ENCODE measurements around the gene ACER1. TPM values are rescaled to one million over a fixed set of nuclear protein-coding genes. Genes with fewer than 3 reads are reported as not detected.

The ACER1 gene
- total and polyA plus RNA-seq, 4 experiments from 2014 or later = 0.67 to 1.3 (median 0.99) TPM

GRCh38 chr19:6272913-6273600, 60.4 kb downstream of the ACER1 start:
- peaks cover 7% of the 10 kb centered on the region for H3K36me3 ChIP-seq (ENCODE audit: insufficient read depth, low read length)
- CTCF ChIA-PET (ENCODE audit: partially characterized antibody) = no interaction called here
- Mint-ChIP-seq H3K9me3 (peaks cover 0 to 3% (median 0%) of the 10 kb centered on the region in 8 donors), H3K36me3 (peaks cover 14 to 38% of the 10 kb centered on the region in 2 donors), H3K4me3 (no peak overlapping the region), H3K4me1 (peaks cover 29 to 83% (median 46%) of the 10 kb centered on the region in 4 donors), H3K27ac (peak overlapping the region in 2 of 7 donors; percentile 47 to 59), H3K27me3 (no peaks in the 10 kb centered on the region)
- no peaks in the 10 kb centered on the region for H3K9me3 ChIP-seq (ENCODE audit: control insufficient read depth in 1 of 2, low read length in 2 of 2)
- no peak for DNase-seq
- H3K4me1 ChIP-seq (ENCODE audit: insufficient read depth, low read length) = peaks cover 34% of the 10 kb centered on the region
- intact Hi-C loops (cut with micrococcal nuclease) = no loop called here
- no peak overlapping the region for H3K4me3 ChIP-seq (ENCODE audit: low read length in 2 of 2)
- POLR2A ChIA-PET (ENCODE audit: partially characterized antibody) = no interaction called here
- H3K27me3 ChIP-seq (ENCODE audit: insufficient read depth, low read length) = no peaks in the 10 kb centered on the region
- H3K27ac ChIP-seq (ENCODE audit: low read depth, low read length) = no peak overlapping the region

DNA sequence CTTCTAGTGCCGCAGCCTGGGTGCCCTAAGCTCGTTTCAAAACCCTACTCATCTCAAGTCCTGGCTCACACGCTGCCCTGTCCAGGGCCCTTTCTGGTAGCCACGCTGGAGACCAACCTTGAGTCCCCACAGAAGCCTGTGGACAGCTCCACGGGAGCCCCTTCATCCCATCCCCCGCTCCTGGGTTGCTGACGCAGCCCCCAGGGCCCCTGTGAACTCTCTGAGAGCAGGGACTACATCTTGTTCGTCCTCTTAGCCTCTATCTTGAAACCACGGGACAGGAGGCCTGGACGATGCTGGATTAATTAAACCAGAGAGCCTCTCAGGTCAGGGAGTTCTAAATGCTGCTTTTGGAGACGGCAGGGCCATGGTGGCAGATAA, 61.0 kb downstream of the ACER1 start:
- DNase-seq = no peak
- peaks cover 19 to 44% of the 10 kb centered on the region in 2 donors for H3K36me3 Mint-ChIP-seq
- POLR2A ChIA-PET (ENCODE audit: partially characterized antibody) = no interaction called here
- peaks cover 22 to 78% (median 42%) of the 10 kb centered on the region in 4 donors for H3K4me1 Mint-ChIP-seq
- Histone ChIP-seq H3K27ac (ENCODE audit: low read depth, low read length) (no peak overlapping the region), H3K9me3 (ENCODE audit: control insufficient read depth in 1 of 2, low read length in 2 of 2) (no peaks in the 10 kb centered on the region), H3K4me1 (ENCODE audit: insufficient read depth, low read length) (peaks cover 28% of the 10 kb centered on the region), H3K27me3 (ENCODE audit: insufficient read depth, low read length) (no peaks in the 10 kb centered on the region), H3K4me3 (ENCODE audit: low read length in 2 of 2) (no peak overlapping the region), H3K36me3 (ENCODE audit: insufficient read depth, low read length) (peaks cover 13% of the 10 kb centered on the region)
- no peaks in the 10 kb centered on the region for H3K27me3 Mint-ChIP-seq
- H3K9me3 Mint-ChIP-seq = peaks cover 0 to 3% (median 0%) of the 10 kb centered on the region in 8 donors
- H3K27ac Mint-ChIP-seq = peak overlapping the region in 2 of 7 donors; percentile 12 to 70
- no peak overlapping the region for H3K4me3 Mint-ChIP-seq
- CTCF ChIA-PET (ENCODE audit: partially characterized antibody) = no interaction called here
- intact Hi-C loops (cut with micrococcal nuclease) = no loop called here

DNA sequence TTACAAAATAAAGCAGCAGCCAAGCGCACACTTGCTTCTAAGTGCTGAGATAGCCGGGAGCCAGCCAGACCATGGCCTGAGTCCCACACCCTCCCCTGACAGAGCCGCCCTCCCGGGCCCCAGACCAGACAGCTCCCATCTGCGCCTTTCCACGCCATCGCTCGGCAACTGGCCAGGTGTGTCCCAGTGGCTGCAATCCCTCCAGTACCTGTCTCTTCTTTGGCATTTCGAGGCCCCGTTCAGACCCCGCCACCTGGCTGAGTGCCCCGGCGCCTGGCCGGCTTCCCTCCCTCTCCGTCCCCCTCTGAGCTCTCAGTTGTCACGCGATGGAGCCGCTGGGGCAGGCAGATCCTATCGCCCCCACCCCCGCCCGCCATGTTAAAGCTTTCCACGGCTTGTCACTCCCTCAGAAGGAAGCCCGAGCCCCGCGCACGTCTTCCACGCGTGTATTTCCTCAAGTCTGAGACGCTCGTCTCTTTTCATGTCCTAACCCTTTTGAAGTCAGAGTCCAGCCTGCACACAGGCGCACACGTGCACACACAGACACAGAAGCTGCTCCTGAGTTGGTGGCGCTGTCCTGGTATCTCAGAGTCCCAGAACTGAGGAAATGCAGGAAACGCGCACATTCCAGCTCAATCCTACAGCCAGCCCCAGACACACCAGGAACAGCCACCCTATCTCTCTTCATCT, 61.5 kb downstream of the ACER1 start:
- H3K4me3 ChIP-seq (ENCODE audit: low read length in 2 of 2) = no peak overlapping the region
- no peaks in the 10 kb centered on the region for H3K27me3 ChIP-seq (ENCODE audit: insufficient read depth, low read length)
- peaks cover 15% of the 10 kb centered on the region for H3K36me3 ChIP-seq (ENCODE audit: insufficient read depth, low read length)
- Mint-ChIP-seq H3K4me1 (peaks cover 19 to 73% (median 38%) of the 10 kb centered on the region in 4 donors), H3K27ac (peak overlapping the region in 3 of 7 donors; percentile 12 to 70 (median 48)), H3K36me3 (peaks cover 21 to 46% of the 10 kb centered on the region in 2 donors), H3K9me3 (peaks cover 0 to 3% (median 0%) of the 10 kb centered on the region in 8 donors), H3K27me3 (no peaks in the 10 kb centered on the region), H3K4me3 (no peak overlapping the region)
- intact Hi-C loops (cut with micrococcal nuclease) = no loop called here
- ChIA-PET POLR2A (ENCODE audit: partially characterized antibody) (no interaction called here), CTCF (ENCODE audit: partially characterized antibody) (interaction anchor here (0.9 kb wide), 1 partner anchor 12 kb away, joined by 3 read pairs; no protein-coding TSS in a partner anchor)
- H3K27ac ChIP-seq (ENCODE audit: low read depth, low read length) = no peak overlapping the region
- H3K9me3 ChIP-seq (ENCODE audit: control insufficient read depth in 1 of 2, low read length in 2 of 2) = no peaks in the 10 kb centered on the region
- H3K4me1 ChIP-seq (ENCODE audit: insufficient read depth, low read length) = peaks cover 23% of the 10 kb centered on the region
- DNase-seq = no peak

DNA sequence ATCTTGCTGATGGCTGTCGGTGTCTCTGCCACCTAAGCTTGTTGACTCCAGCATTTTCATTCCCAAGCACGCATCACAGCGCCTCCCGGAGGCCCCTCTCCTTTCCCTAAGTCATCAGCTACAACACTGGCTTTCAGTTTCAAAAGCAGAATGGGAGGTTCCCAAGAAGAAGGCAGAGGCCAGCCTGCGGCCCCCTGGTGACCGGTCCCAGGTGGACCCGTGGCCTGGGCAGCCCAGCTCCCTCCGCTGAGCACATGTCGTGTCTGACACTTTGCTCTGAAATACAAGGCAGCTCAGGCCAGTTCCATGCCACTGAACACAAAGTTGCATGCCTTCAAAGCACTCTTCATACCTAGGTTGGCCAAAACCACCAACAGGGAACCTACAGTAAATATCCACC, 62.2 kb downstream of the ACER1 start:
- intact Hi-C loops (cut with micrococcal nuclease) = no loop called here
- H3K36me3 Mint-ChIP-seq = peaks cover 25 to 45% of the 10 kb centered on the region in 2 donors
- POLR2A ChIA-PET (ENCODE audit: partially characterized antibody) = no interaction called here
- Histone ChIP-seq H3K9me3 (ENCODE audit: control insufficient read depth in 1 of 2, low read length in 2 of 2) (no peaks in the 10 kb centered on the region), H3K4me1 (ENCODE audit: insufficient read depth, low read length) (peaks cover 20% of the 10 kb centered on the region), H3K4me3 (ENCODE audit: low read length in 2 of 2) (no peak overlapping the region), H3K36me3 (ENCODE audit: insufficient read depth, low read length) (peaks cover 15% of the 10 kb centered on the region), H3K27ac (ENCODE audit: low read depth, low read length) (no peak overlapping the region), H3K27me3 (ENCODE audit: insufficient read depth, low read length) (no peaks in the 10 kb centered on the region)
- H3K27me3 Mint-ChIP-seq = no peaks in the 10 kb centered on the region
- no peak for DNase-seq
- no peak overlapping the region for H3K4me3 Mint-ChIP-seq
- H3K27ac Mint-ChIP-seq = peak overlapping the region in 4 of 7 donors; percentile 8 to 74 (median 48)
- CTCF ChIA-PET (ENCODE audit: partially characterized antibody) = interaction anchor here (0.9 kb wide), 1 partner anchor 11 kb away, joined by 3 read pairs; no protein-coding TSS in a partner anchor
- peaks cover 0 to 2% (median 0%) of the 10 kb centered on the region in 8 donors for H3K9me3 Mint-ChIP-seq
- H3K4me1 Mint-ChIP-seq = peaks cover 18 to 67% (median 33%) of the 10 kb centered on the region in 4 donors

DNA sequence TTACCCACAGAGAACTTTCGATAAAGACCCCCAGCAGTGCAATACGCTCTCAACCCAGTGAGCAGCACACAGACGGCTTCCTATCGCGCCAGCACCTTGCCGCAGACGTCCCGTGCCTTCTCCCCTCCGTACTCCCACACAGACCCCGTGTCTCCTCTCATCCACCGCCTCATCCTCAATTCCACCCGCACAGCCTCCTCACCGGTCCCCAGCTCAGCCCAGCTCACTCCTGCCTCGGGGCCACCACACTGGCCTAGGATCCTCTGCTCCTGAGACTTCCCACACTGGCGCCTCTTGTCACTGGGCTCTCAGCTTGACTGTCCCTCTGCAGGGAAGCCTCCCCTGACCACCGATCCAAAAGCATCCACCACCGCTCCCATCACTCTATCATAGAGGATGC, 62.6 kb downstream of the ACER1 start:
- no peaks in the 10 kb centered on the region for H3K27me3 Mint-ChIP-seq
- Histone ChIP-seq H3K9me3 (ENCODE audit: control insufficient read depth in 1 of 2, low read length in 2 of 2) (no peaks in the 10 kb centered on the region), H3K27me3 (ENCODE audit: insufficient read depth, low read length) (no peaks in the 10 kb centered on the region), H3K27ac (ENCODE audit: low read depth, low read length) (no peak overlapping the region), H3K4me1 (ENCODE audit: insufficient read depth, low read length) (peaks cover 15% of the 10 kb centered on the region), H3K4me3 (ENCODE audit: low read length in 2 of 2) (no peak overlapping the region), H3K36me3 (ENCODE audit: insufficient read depth, low read length) (peaks cover 15% of the 10 kb centered on the region)
- peak overlapping the region in 5 of 7 donors; percentile 8 to 74 (median 49) for H3K27ac Mint-ChIP-seq
- peaks cover 25 to 43% of the 10 kb centered on the region in 2 donors for H3K36me3 Mint-ChIP-seq
- no peak overlapping the region for H3K4me3 Mint-ChIP-seq
- no peak for DNase-seq
- CTCF ChIA-PET (ENCODE audit: partially characterized antibody) = interaction anchor here (0.9 kb wide), 1 partner anchor 11 kb away, joined by 3 read pairs; no protein-coding TSS in a partner anchor
- intact Hi-C loops (cut with micrococcal nuclease) = no loop called here
- peaks cover 0 to 2% (median 0%) of the 10 kb centered on the region in 8 donors for H3K9me3 Mint-ChIP-seq
- peaks cover 18 to 63% (median 29%) of the 10 kb centered on the region in 4 donors for H3K4me1 Mint-ChIP-seq
- POLR2A ChIA-PET (ENCODE audit: partially characterized antibody) = no interaction called here

DNA sequence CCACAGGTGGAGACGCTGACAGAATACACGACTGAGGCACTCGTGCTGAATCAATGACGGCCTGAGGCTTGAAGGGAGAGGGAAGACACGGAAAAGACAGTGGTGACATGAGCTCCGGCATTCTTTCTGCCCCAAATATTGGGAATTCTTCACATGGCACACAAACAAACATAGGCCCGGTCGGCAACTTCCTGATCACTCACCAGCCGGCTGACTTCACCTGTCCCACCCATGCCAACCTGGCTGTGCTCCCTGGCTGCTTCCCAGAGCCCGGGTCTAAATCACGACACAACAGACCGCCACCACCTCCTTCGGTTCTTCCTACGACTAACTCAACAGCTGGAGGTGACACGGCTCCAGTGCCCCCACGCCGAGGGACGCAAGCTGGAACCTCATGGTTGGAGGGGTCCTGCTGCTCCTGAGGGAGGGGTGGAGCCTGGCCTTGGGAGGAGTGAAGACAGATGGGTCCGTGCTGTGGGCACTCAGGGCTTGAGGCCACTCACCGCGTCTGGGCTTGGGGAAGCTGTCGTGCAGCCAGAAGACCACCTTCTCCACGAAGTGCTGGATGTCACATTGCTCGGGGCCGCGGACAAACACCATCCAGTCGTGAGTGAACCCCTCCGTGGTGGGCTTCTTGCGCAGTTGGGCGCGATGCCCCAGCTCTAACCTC, 63.2 kb downstream of the ACER1 start:
- H3K27me3 Mint-ChIP-seq = no peaks in the 10 kb centered on the region
- ChIA-PET CTCF (ENCODE audit: partially characterized antibody) (interaction anchor here (0.6 kb wide), 1 partner anchor 120 kb away, joined by 3 read pairs; no protein-coding TSS in a partner anchor), POLR2A (ENCODE audit: partially characterized antibody) (no interaction called here)
- Histone ChIP-seq H3K4me3 (ENCODE audit: low read length in 2 of 2) (no peak overlapping the region), H3K27me3 (ENCODE audit: insufficient read depth, low read length) (no peaks in the 10 kb centered on the region), H3K27ac (ENCODE audit: low read depth, low read length) (no peak overlapping the region), H3K36me3 (ENCODE audit: insufficient read depth, low read length) (peaks cover 15% of the 10 kb centered on the region), H3K9me3 (ENCODE audit: control insufficient read depth in 1 of 2, low read length in 2 of 2) (no peaks in the 10 kb centered on the region), H3K4me1 (ENCODE audit: insufficient read depth, low read length) (peaks cover 13% of the 10 kb centered on the region)
- peaks cover 0 to 2% (median 0%) of the 10 kb centered on the region in 8 donors for H3K9me3 Mint-ChIP-seq
- no peak for DNase-seq
- H3K4me1 Mint-ChIP-seq = peaks cover 15 to 57% (median 27%) of the 10 kb centered on the region in 4 donors
- intact Hi-C loops (cut with micrococcal nuclease) = no loop called here
- H3K27ac Mint-ChIP-seq = peak overlapping the region in 1 of 7 donors; percentile 57
- peaks cover 25 to 43% of the 10 kb centered on the region in 2 donors for H3K36me3 Mint-ChIP-seq
- H3K4me3 Mint-ChIP-seq = no peak overlapping the region

All from CD4-positive, alpha-beta memory T cell (primary cell).